HepG2 (cell line): ENCODE results near the gene SDCCAG8. TPM values are rescaled to one million over a fixed set of nuclear protein-coding genes. Genes with fewer than 3 reads are reported as not detected.

ENCODE experiments used
- ATAC-seq: fragments of 200-7000 bp; cut with Tn5 transposase; 3 replicates; pipeline ENCODE4 v1.9.1; 2020; ENCODE audit warnings: mild to moderate bottlenecking, moderate library complexity
- BruUV-seq: library from RNA; stranded (reverse); fragments of 400-500 nt; replicated peaks from 2 replicates; lab custom pipeline; 2021; lab: Mats Ljungman, UMichigan
- CTCF ChIA-PET: fragments of 300-600 bp; formaldehyde crosslinking; extraction: SDS; loops from one replicate; lab custom pipeline; 2021; ENCODE audit warnings: low total read pairs, inconsistent platforms, low intra/inter-chr PET ratio; lab: Yijun Ruan, JAX
- POLR2A ChIA-PET: fragments of 350-600 bp; sonication (Branson Sonifier 250); formaldehyde crosslinking; loops from one replicate; lab custom pipeline; 2020; ENCODE audit warnings: antibody characterized with exemption, inconsistent platforms; lab: Yijun Ruan, JAX
- DNase-seq: peaks from one replicate; pipeline ENCODE4 v3.0.0-alpha.2; 2015; ENCODE audit warnings: low spot score
- FAIRE-seq: peaks from 3 replicates; lab custom pipeline; 2011; peaks lifted over from hg19 to GRCh38; lab: Jason Lieb, UNC
- H2AFZ ChIP-seq: one replicate; pipeline ENCODE4 v1.6.1; 2011; ENCODE audit warnings: low read length, inconsistent platforms
- H3K27ac ChIP-seq: fragments of 300-600 bp; 3 replicates; pipeline ENCODE4 v1.8.0; 2011; ENCODE audit warnings: mixed run types, mild to moderate bottlenecking, mixed read lengths, low read length, inconsistent platforms; ENCODE audit not compliant: insufficient read depth; ENCODE audit errors: extremely low read length
- H3K27me3 ChIP-seq, 2 experiments: fragments of 200-600 bp in 1 of 2; 2 replicates in 1 of 2; 3 replicates in 1 of 2; pipeline versions ENCODE4 v1.6.0 to v1.8.0; 2011; ENCODE audit warnings: low read length in 2 of 2, mild to moderate bottlenecking in 2 of 2, moderate library complexity in 2 of 2, inconsistent platforms in 1 of 2; ENCODE audit not compliant: insufficient read depth in 2 of 2, control insufficient read depth in 1 of 2
- H3K36me3 ChIP-seq, 2 experiments: fragments of 200-600 bp in 1 of 2; replicated peaks in 1 of 2; 2 replicates in 1 of 2; 3 replicates in 1 of 2; pipeline versions ENCODE4 v1.5.1 to v1.8.0; 2011; ENCODE audit warnings: low read length in 2 of 2, inconsistent platforms in 1 of 2; ENCODE audit not compliant: insufficient read depth in 2 of 2, control insufficient read depth in 1 of 2
- H3K4me1 ChIP-seq: 2 replicates; pipeline ENCODE4 v1.5.1; 2012; ENCODE audit warnings: low read length, inconsistent platforms; ENCODE audit not compliant: insufficient read depth
- H3K4me2 ChIP-seq: 2 replicates; pipeline ENCODE4 v1.6.0; 2011; ENCODE audit warnings: low read depth, low read length, inconsistent platforms
- H3K4me3 ChIP-seq, 3 experiments: fragments of 200-600 bp in 1 of 3; sonication (generic), shearing (Covaris generic) in 1 of 3; replicated peaks in 1 of 3; 2 replicates each; pipeline ENCODE4 v1.5.1; 2011 to 2016; ENCODE audit warnings: low read length in 3 of 3, inconsistent platforms in 2 of 3, low read depth in 2 of 3, mild to moderate bottlenecking in 2 of 3, control low read depth in 1 of 3, mixed read lengths in 1 of 3; ENCODE audit not compliant: insufficient read depth in 1 of 3
- H3K79me2 ChIP-seq: one replicate; pipeline ENCODE4 v1.6.1; 2011; ENCODE audit warnings: low read length, inconsistent platforms; ENCODE audit not compliant: insufficient read depth
- H3K9ac ChIP-seq: 2 replicates; pipeline ENCODE4 v1.6.0; 2011; ENCODE audit warnings: mild to moderate bottlenecking, low read depth, low read length, inconsistent platforms; ENCODE audit not compliant: insufficient read depth
- H3K9me3 ChIP-seq: 2 replicates; pipeline ENCODE4 v1.5.1; 2012; ENCODE audit warnings: mild to moderate bottlenecking, low read length
- H4K20me1 ChIP-seq: 2 replicates; pipeline ENCODE4 v1.6.0; 2011; ENCODE audit warnings: inconsistent platforms, mild to moderate bottlenecking, low read length, moderate library complexity; ENCODE audit not compliant: insufficient read depth
- CBX5 ChIP-seq: sonication (generic); formaldehyde crosslinking; IDR thresholded peaks from 2 replicates; pipeline ENCODE4 v1.4.0; 2020; ENCODE audit warnings: missing genetic modification reagents, borderline replicate concordance
- ELF4 ChIP-seq: sonication (generic); formaldehyde crosslinking; IDR thresholded peaks from 2 replicates; pipeline ENCODE4 v1.5.0; 2020; ENCODE audit warnings: missing genetic modification reagents, mild to moderate bottlenecking, moderate library complexity, borderline replicate concordance
- FOXJ3 ChIP-seq: sonication (generic); formaldehyde crosslinking; IDR thresholded peaks from 2 replicates; pipeline ENCODE4 v1.4.0; 2020; ENCODE audit warnings: missing genetic modification reagents, mild to moderate bottlenecking, borderline replicate concordance
- HCFC1 ChIP-seq: fragments of 150-350 bp; IDR thresholded peaks from 2 replicates; pipeline ENCODE4 v1.6.1; 2014; ENCODE audit warnings: low read depth, low read length
- HHEX ChIP-seq: IDR thresholded peaks from 2 replicates; pipeline ENCODE4 v1.6.1; 2016; ENCODE audit warnings: control low read depth
- IKZF1 ChIP-seq: fragments of 450-650 bp; IDR thresholded peaks from 2 replicates; pipeline ENCODE4 v1.7.1; 2016
- NR3C1 ChIP-seq: sonication (generic); formaldehyde crosslinking; IDR thresholded peaks from 2 replicates; pipeline ENCODE4 v1.4.0; 2020; ENCODE audit warnings: missing genetic modification reagents
- RBFOX2 ChIP-seq: fragments of 200-400 bp; formaldehyde crosslinking; IDR thresholded peaks from 2 replicates; pipeline ENCODE4 v1.6.1; 2017; ENCODE audit warnings: low read depth, mild to moderate bottlenecking, low read length
- ZFP90 ChIP-seq: sonication (generic); formaldehyde crosslinking; IDR thresholded peaks from 2 replicates; pipeline ENCODE4 v1.8.0; 2022; ENCODE audit warnings: missing genetic modification reagents, mild to moderate bottlenecking, inconsistent platforms, borderline replicate concordance
- ZKSCAN5 ChIP-seq: sonication (generic); formaldehyde crosslinking; IDR thresholded peaks from 2 replicates; pipeline ENCODE4 v1.5.1; 2020; ENCODE audit warnings: mild to moderate bottlenecking, missing genetic modification reagents
- ZMYM4 ChIP-seq: sonication (generic); formaldehyde crosslinking; IDR thresholded peaks from 2 replicates; pipeline ENCODE4 v1.8.1; 2023; ENCODE audit warnings: mild to moderate bottlenecking, missing genetic modification reagents
- ZNF615 ChIP-seq: sonication (generic); formaldehyde crosslinking; IDR thresholded peaks from 2 replicates; pipeline ENCODE4 v1.5.0; 2020; ENCODE audit warnings: mild to moderate bottlenecking, missing genetic modification reagents, borderline replicate concordance
- ZNF678 ChIP-seq: sonication (generic); formaldehyde crosslinking; IDR thresholded peaks from 2 replicates; pipeline ENCODE4 v1.4.0; 2020; ENCODE audit warnings: mild to moderate bottlenecking, missing genetic modification reagents
- WGBS: methylation state at CpG from one replicate; pipeline ENCODE4 v1.1.6; 2017; ENCODE audit warnings: low lambda C conversion rate; 5-methylcytosine and 5-hydroxymethylcytosine counted together
- in situ Hi-C: cut with HindIII; loops from 2 replicates; pipeline ENCODE4 v1.10.0; 2017; ENCODE audit warnings: low pct_unique_long_range_greater_than_20kb; ENCODE audit not compliant: extremely low pct_ligation_motif_present
- intact Hi-C: fragments of 100-400 bp; cut with micrococcal nuclease; formaldehyde crosslinking; loops from one replicate; pipeline ENCODE4 v1.10.0; 2022; ENCODE audit not compliant: unreplicated experiment
- polyA plus RNA-seq, 8 experiments: library from polyadenylated mRNA; depleted of rRNA in 3 of 8; stranded (reverse) in 7 of 8; unstranded in 1 of 8; fragments of >200 nt; fragmentation: Illumina TruSeq in 4 of 8; extraction: Trizol in 4 of 8; gene quantifications; 2 replicates each; pipeline versions ENCODE4 v1.2.1 to v1.2.3, GENCODE V29; 2011 to 2016; ENCODE audit warnings: low read depth in 4 of 8, missing spikeins in 1 of 8, mixed read lengths in 1 of 8; ENCODE audit not compliant: insufficient read depth in 1 of 8
- total RNA-seq, 5 experiments: library from RNA; depleted of rRNA; stranded (reverse); fragments of >200 nt; fragmentation: Illumina TruSeq; extraction: Trizol; gene quantifications; 2 replicates each; pipeline ENCODE4 v1.2.3, GENCODE V29; 2016; ENCODE audit warnings: low read depth in 1 of 5
- TF ChIP-seq, protein P1 (sequence below): sonication (generic); formaldehyde crosslinking; conservative IDR thresholded peaks from 2 replicates; pipeline ENCODE4 v1.8.0; 2022; ENCODE audit warnings: low read depth, missing genetic modification reagents
- TF ChIP-seq, protein P2 (sequence below): sonication (generic); formaldehyde crosslinking; IDR thresholded peaks from 2 replicates; pipeline ENCODE4 v1.4.0; 2020; ENCODE audit warnings: low read depth, mild to moderate bottlenecking, missing genetic modification reagents
- TF ChIP-seq, protein P3 (sequence below): sonication (generic); formaldehyde crosslinking; IDR thresholded peaks from 2 replicates; pipeline ENCODE4 v1.5.0; 2020; ENCODE audit warnings: missing genetic modification reagents
- TF ChIP-seq, protein P4 (sequence below): sonication (generic); formaldehyde crosslinking; IDR thresholded peaks from 2 replicates; pipeline ENCODE4 v1.5.0; 2020; ENCODE audit warnings: missing genetic modification reagents

SDCCAG8 gene
- total and polyA plus RNA-seq, 2 of the 13 experiments (the other 11 are each of a cell fraction or from before 2014, with no cell fraction given), result 9.5 to 13.4 TPM

DNA sequence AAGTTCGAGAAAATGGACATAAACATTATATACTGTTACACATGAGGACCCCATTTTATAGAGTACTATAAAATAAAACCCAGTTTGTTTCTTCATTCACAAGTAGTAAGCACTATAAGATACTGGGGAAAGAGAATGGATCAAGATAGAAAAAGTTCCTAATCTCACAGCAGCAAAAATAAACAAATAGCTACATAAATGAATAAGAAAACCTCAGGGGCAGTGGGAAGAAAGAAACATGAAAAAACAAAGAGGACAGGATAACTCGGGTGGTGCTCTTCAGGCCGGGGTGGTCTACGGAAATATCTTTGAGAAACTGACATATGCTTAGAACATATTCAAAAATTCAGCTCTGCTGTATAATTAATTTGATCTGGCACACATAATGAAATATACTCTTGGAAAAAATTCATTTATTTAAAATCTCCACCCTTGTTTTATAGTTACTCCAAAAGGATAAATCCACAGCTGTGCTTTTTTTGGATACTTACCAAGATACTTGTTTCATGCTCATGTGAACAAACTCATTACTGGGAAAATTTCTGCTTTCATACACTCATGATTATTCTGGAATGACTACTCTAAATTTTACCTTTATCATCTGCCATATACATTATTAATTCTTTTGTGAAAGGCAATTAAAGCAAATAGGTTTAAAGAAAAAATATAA, 20.7 kb upstream of the SDCCAG8 start:
- Histone ChIP-seq H3K4me1 (peaks cover 12% of the 10 kb centered on the region; the same call in 1 of the 2 replicates), H3K27me3 (no peaks in the 10 kb centered on the region), H3K9ac (no peak overlapping the region), H3K27ac (no peak overlapping the region), H3K4me3 (no peak overlapping the region), H3K36me3 (0 out of 5 replicates have a peak, but pooled peaks cover 0 to 7% of the 10 kb centered on the region in 2 experiments), H3K9me3 (peaks cover 21% of the 10 kb centered on the region), H3K4me2 (no peak overlapping the region), H4K20me1 (no peaks in the 10 kb centered on the region), H3K79me2 (peaks cover 63% of the 10 kb centered on the region), H2AFZ (no peak overlapping the region)
- intact Hi-C loops, result no loop called here
- DNase-seq, result no peak
- ATAC-seq, result no peak
- TF ChIP-seq ZFP90 (no peak), ELF4 (CRISPR knock-in tag) (no peak), HCFC1 (no peak), NR3C1 (CRISPR knock-in tag) (no peak), HHEX (CRISPR knock-in tag) (no peak), ZMYM4 (CRISPR knock-in tag) (no peak), ZNF678 (no peak), ZKSCAN5 (CRISPR knock-in tag) (no peak), RBFOX2 (no peak), CBX5 (CRISPR knock-in tag) (no peak), ZNF615 (CRISPR knock-in tag) (no peak), IKZF1 (no peak), FOXJ3 (CRISPR knock-in tag) (no peak)
- TF ChIP-seq, protein P1, sequence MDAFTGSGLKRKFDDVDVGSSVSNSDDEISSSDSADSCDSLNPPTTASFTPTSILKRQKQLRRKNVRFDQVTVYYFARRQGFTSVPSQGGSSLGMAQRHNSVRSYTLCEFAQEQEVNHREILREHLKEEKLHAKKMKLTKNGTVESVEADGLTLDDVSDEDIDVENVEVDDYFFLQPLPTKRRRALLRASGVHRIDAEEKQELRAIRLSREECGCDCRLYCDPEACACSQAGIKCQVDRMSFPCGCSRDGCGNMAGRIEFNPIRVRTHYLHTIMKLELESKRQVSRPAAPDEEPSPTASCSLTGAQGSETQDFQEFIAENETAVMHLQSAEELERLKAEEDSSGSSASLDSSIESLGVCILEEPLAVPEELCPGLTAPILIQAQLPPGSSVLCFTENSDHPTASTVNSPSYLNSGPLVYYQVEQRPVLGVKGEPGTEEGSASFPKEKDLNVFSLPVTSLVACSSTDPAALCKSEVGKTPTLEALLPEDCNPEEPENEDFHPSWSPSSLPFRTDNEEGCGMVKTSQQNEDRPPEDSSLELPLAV (CRISPR knock-in tag), result no peak
- TF ChIP-seq, protein P2, sequence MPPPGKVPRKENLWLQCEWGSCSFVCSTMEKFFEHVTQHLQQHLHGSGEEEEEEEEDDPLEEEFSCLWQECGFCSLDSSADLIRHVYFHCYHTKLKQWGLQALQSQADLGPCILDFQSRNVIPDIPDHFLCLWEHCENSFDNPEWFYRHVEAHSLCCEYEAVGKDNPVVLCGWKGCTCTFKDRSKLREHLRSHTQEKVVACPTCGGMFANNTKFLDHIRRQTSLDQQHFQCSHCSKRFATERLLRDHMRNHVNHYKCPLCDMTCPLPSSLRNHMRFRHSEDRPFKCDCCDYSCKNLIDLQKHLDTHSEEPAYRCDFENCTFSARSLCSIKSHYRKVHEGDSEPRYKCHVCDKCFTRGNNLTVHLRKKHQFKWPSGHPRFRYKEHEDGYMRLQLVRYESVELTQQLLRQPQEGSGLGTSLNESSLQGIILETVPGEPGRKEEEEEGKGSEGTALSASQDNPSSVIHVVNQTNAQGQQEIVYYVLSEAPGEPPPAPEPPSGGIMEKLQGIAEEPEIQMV (CRISPR knock-in tag), result no peak
- TF ChIP-seq, protein P3, sequence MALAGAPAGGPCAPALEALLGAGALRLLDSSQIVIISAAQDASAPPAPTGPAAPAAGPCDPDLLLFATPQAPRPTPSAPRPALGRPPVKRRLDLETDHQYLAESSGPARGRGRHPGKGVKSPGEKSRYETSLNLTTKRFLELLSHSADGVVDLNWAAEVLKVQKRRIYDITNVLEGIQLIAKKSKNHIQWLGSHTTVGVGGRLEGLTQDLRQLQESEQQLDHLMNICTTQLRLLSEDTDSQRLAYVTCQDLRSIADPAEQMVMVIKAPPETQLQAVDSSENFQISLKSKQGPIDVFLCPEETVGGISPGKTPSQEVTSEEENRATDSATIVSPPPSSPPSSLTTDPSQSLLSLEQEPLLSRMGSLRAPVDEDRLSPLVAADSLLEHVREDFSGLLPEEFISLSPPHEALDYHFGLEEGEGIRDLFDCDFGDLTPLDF (CRISPR knock-in tag), result no peak
- TF ChIP-seq, protein P4, sequence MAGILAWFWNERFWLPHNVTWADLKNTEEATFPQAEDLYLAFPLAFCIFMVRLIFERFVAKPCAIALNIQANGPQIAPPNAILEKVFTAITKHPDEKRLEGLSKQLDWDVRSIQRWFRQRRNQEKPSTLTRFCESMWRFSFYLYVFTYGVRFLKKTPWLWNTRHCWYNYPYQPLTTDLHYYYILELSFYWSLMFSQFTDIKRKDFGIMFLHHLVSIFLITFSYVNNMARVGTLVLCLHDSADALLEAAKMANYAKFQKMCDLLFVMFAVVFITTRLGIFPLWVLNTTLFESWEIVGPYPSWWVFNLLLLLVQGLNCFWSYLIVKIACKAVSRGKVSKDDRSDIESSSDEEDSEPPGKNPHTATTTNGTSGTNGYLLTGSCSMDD (CRISPR knock-in tag), result no peak
- WGBS, result 97% methylated on average over 4 of the region's 4 CpGs
- FAIRE-seq, result no peak
- CTCF ChIA-PET, result no interaction called here
- POLR2A ChIA-PET, result no interaction called here
- BruUV-seq, result no TSS peak
- in situ Hi-C loops, result no loop called here
